Measurements from ENCODE around the gene GAS7.

DNA sequence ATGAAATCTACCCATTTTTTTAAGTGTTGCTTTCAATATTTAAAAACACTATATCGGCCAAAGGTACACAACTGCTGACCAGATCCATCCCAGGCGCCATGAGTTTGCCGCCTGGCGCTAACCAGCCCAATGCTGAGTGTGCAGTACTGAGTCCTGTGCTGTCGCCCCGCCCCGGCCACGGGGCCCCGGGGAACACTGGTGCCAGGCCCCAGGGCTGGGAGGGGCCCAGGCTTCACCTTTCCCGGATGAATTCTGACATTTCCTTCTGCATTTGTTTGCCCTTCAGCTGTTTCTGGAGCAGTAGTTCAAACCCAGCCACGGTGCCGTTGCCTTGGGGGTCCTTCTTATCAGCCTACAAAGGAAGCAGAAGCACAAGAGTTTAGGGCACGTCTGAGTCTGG, 255.5 kb downstream of the GAS7 start:
- TF ChIP-seq EP300 (IDR thresholded peaks at IDR 0.05), result no peak
- TF ChIP-seq POLR2A (IDR thresholded peaks at IDR 0.05), result no peak
- TF ChIP-seq, protein P1, sequence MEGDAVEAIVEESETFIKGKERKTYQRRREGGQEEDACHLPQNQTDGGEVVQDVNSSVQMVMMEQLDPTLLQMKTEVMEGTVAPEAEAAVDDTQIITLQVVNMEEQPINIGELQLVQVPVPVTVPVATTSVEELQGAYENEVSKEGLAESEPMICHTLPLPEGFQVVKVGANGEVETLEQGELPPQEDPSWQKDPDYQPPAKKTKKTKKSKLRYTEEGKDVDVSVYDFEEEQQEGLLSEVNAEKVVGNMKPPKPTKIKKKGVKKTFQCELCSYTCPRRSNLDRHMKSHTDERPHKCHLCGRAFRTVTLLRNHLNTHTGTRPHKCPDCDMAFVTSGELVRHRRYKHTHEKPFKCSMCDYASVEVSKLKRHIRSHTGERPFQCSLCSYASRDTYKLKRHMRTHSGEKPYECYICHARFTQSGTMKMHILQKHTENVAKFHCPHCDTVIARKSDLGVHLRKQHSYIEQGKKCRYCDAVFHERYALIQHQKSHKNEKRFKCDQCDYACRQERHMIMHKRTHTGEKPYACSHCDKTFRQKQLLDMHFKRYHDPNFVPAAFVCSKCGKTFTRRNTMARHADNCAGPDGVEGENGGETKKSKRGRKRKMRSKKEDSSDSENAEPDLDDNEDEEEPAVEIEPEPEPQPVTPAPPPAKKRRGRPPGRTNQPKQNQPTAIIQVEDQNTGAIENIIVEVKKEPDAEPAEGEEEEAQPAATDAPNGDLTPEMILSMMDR (IDR thresholded peaks at IDR 0.05), result no peak
- no peak for TF ChIP-seq POLR2AphosphoS5 (IDR thresholded peaks at IDR 0.05)

Measured in stomach (tissue), 4 donors.